ENCODE results near the gene RANGRF.

RANGRF gene

DNA sequence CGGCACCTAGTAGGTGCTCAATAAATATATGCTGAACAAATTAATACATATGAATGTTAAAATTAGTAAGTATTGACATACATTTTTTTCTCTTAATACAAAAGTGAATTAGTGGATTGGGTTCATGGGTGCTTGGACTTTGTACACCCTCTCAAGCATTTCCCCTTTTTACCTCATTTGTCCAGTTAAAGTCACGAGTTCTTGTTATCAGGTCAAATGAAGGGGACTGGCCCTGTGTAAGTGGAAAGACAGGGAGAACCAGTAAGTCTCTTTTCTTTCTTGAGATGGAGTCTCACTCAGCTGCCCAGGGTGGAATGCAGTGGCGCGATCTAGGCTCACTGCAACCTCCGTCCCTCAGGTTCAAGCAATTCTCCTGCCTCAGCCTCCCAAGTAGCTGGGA, 13.7 kb upstream of the RANGRF start:
- DNase-seq, result no peak

DNA sequence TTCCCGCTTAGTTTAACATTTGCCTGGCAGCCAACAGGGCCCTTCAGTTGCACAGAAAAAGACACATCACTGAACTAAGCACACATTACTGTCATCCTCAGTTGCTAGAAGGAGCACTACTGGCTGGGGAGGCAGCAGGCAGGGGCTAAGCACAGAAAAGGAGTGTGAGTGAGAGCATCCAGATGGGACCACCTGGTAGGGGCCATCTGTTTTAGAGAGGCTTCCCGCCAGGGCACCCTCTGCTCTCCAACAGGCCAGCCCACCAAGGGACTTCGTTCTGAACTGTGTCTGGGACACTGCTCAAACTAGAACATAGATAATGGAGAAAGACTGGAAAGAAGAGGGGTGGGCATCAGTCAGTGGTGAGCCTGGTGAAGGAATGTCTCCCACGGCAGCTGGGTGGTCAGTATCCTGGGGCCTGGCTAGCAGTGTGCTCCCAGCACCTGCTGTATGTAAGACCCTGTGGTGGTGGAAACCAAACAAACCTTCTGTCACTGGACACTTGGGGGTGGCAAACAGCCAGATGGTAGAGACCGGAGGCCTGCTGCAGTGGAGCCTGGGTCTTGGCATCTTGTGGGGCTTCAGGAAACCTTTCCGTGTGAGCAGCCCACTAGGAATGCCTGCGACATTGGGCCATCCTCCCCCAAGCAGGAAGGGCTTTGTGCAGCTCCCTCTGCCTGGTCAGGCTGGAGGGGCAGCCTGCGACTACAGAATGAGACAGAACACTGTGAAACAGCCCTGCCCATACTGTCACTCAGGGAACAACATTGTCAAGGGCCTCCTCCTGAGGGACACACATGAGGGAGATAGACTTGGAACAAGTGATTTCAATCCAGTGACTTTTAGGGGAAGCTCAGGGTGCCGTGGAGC, 12.8 kb upstream of the RANGRF start:
- DNase-seq, result peak in 1 of 14 donors; percentile 8

DNA sequence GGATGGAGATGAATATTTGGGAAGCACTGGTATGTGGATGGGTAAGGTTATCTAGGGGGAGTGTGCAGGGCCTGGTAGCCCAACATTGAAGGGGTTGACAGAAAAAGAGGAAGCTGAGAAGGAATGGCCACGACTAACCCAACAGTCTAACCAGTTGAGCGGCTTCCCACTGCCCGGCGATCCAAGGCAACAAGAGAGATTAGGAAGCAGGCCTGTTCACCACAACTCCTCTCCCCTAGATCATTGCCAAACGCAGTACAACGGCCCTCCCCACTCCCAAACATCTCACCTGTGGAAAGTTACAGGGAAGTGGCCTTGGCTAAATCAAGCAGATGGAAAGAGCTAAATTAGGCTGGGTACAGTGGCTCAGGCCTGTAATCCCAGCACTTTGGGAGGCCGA, 11.2 kb upstream of the RANGRF start:
- no peak for DNase-seq

DNA sequence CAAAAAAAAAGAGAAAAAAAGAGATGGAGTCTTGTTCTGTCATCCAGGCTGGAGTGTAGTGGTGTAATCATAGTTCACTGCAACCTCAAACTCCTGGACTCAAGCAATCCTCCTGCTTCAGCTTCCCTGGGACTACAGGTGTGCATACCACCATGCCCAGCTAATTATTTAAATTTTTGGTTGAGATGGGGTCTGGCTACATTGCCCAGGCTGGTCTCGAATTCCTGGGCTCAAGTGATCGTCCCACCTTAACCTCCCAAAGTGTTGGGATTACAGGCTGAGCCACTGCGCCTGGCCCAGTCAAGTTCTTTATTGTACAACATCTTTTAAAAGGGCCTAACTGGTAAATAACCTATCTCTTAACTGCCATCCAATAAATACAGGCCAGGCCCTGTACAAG, 6.1 kb upstream of the RANGRF start:
- no peak for DNase-seq

DNA sequence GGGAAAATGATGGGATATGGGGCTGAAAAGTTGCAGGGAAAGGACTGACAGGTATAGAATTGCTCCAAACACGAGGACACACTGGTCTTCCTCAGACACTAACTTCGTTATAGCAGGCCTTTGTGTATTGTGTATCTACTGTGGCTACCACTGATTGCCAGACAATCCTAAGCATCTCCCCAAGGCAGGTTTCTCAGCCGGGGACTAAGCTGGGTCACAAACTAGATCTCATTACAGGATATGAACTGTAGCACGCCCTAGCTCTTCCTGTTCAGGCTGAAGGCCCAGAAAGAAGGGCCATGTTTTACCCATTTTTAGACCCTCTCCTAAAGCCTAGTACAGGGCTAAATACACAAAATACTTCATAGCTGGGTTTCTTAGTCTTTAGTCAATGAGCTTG, 5.1 kb upstream of the RANGRF start:
- no peak for DNase-seq

DNA sequence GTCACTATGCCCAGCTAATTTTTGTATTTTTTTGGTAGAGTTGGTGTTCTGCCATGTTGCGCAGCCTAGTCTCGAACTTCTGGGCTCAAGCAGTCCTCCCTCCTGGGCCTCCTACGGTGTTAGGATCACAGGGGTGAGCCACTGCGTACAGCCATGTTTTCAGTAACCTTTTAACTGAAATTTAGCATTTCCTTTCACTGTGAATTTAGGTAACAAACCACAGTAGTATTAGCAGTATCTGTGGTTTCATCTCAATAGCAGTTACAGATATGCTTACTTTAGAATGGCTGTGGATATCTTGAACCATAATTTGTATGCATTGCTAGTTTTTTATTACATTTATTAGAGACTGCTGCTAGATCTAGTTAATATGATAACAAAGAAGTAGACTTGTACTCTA, 4.3 kb upstream of the RANGRF start:
- DNase-seq, result no peak

DNA sequence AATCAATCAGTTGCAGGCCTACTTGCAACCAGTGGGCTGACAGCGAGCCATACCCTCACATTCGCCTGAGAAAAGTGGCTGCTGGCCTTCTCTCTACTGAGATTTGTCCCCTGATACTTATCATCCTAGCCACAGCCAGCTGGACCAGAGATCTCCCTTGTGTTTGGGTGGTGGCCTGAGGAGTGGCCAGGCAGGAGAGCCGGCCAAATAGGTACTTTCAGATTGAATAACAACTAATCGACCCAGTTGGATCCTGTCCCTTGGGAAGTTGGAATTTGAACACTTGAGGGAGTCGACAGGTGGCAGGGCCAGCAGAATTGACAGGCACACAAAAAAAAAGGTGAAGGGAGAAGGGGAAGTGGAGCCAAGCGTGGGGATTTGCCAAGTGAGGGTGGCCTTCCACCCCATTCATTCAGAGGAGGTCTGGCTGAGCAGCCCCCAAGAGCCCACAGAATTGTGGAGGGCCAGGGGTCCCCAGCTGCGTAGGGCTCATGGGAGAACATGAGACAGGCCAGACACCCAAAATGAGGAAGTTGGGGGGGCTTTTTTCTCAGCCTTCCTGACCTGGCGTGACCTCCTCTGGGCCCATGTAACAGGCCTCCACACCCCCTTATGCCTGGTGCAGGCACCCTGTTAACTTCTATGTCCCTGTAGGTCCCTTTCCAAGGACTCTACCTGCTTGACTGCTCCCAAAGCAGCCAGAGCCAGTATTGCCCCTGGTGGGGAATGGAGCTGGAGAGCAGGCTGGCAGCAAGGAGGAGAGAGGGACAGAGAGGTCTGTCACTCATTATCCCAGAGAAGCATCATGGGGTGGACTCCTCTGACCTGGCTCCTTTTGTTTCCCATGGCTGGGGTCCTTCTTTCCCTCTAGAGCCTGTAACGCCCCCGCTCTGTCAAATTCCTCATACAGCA, 2.9 kb upstream of the RANGRF start:
- no peak for DNase-seq

DNA sequence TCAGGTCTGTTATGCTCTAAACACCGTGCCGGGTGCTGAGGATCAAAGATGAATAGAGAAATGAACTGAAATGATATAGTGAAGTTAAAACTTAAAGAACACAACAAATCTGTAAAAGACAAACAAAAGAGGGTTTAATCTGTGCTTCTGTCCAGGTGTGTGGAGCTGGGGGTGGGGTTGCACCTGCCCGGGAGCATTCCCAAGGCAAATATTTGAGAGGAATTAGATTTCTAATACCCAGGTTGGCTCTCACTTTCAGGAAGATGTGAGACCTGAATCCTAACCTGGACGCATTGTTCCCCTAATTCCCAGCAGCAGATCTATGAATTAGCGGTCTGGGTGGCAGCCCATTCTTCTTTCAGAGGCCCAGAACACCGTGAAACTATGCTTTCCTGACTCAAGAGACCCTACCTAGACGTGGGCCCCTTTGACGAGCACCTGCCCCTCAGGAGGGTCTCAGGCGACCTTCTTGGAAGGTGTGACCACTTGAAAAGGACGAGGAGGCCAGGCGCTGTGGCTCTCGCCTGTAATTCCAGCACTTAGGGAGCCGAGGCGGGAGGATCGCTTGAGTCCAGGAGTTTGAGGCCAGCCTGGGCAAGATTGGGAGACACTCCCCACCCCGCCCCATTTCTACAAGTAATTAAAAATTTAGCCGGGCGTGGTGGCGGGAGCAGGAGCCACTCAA, 677 bp upstream of the RANGRF start:
- DNase-seq, result no peak

DNA sequence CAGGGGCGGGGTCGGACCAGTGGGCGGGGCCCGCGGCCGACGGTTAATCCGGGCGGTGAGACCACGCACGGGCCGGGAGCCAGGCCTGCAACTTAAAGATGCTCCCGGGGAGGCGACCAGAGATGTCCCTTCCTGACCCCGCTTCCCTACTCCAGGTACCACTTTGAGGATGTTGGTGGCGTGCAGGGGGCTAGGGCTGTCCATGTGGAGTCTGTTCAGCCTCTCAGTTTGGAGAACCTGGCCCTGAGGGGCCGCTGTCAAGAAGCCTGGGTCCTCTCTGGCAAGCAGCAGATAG, 580 bp downstream of the RANGRF start:
- DNase-seq, result no peak

DNA sequence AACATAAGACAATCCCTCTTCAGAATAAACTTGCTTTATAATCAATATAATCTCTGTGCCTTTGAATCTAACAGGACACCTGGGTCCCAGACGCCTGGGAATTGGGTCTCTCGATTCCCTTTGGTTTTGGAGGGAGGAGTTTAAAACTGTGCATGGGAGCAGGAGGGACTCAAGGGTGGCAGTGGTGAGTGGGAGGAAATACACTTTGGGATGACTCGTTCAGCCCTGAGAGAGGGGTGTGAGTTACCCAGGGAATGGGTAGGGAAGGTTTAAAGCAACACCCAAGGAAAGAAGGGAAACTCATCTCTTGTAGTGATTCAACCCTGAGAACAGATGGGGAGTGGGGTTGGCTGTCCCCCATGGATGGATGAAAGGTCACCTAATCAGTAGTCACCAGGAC, 1.6 kb downstream of the RANGRF start:
- no peak for DNase-seq

DNA sequence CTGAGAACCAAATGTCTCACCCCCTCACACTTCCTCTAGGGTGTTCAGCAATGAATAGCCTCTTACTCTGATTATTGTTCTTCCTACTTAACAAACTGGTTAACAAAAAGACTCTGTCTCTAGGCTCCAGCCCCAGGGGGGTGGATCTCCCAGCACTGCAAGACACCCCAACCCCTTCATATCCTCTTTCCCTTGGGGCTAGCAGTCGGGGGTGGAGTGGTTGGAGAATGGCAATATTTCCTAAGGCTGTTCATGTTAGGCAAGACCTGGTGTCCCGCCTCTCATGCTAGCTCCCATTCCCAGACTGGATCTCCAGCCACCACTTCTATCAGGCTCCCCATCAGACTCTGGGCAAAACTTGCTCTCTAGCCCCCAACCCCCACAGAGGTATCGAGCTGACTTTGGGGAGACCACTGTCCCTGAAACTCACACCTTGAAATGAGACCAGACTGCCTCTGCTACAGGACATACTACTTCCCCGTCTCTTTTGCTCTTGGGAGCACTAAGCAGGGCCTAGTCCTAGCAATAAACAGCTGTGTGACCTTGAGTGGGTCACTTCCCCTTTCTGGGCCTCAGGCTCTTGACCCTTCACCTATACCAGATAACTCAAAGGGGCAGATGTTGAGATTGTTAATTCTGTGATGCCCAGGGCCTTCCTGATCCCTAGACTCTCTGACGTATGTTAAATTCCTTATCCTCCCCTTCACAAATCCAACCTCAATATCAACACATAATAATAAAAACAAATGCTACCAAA, 4.3 kb downstream of the RANGRF start:
- no peak for DNase-seq

DNA sequence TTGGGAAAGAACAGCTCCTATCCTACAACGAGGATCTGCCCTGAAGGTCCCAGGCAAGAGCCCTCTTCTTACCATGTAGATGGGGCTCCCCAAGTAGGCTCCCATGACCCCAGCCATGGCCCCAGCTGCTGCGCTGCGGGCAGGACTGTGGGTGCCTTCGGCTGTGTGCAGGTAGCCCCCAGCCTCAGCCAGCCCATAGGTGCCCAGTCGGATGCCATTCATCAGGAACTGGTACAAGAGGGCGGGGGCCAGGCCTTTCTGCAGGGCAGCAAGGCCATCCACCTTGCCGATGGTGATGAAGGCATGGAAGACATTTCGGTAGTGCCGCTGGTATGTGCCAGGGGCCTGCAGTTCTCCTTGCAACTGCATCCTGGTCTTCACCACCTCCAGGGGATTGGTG, 5.9 kb downstream of the RANGRF start:
- DNase-seq, result no peak

DNA sequence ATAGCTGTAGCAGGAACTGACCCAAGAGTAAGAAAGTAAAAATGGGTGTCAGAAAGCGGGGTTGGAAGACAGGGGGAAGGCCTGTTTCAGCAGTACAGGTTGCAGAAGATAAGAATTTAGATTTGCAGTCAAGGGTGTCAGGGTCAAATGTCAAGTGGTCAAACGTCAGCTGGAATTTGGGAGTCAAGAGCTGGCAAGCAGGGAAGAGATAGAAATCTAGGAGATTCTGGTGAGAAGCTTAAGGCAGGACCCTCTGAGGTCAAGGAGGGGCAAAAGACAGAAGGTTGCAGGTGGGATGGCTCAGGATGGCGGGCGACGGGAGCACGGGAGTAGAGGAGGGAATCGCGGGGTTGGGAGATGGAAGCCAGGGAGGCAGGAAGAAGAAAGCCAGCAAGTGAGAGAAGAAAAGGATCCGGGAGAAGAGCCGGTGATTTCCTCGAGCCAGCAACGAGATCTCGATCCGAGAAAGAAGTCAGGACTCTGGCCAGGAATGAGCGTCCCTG, 6.4 kb downstream of the RANGRF start:
- peak in 1 of 14 donors; percentile 78 for DNase-seq

DNA sequence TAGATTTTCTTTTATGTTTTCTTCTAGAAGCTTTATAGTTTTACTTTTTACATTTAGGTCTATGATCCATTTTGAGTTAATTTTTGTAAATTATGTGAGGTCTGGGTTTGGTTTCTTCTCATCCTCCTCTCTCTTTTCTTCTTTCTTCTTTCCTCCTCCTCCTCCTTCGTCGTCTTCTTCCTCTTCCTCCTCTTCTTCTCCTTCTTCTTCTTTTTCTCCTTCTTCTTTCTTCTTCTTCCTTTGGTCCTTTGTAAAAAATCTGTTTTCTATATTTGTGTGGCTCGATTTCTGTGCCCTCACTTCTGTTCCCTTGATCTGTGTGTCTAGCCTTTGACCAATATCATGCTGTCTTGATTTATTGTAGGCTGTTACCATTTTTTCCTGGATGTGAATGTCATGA, 11.8 kb downstream of the RANGRF start:
- DNase-seq, result no peak

DNA sequence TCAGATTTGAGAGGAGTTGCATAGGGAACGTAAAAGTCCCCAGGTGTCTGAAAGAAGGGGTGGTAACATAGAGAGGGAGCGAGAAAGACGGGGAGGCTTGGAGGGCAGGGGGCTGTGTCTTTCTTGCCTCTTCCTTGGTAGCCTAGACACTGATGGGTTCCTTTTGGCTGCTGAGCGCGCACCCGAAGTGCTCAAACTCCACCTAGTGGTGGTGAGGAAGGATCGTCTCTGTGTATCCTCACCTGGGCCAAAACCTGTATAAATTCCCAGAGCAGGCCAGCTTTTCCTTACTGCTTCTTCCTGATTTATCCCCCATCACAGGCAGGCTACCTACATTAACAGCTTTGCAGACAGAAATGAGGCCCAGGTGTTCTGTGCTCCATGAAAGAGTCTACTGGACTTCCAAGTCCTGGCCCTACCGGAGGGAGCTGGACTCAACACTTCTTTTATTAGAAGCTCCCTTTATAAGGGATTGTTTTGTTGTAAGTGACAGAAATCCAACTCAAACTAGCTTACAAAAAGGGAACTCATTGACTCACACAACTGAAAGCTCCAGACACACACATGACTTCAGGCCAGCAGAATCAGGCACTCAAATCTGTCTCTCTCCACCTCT, 12.3 kb downstream of the RANGRF start:
- peak in 11 of 14 donors; percentile 8 to 65 (median 16) for DNase-seq

DNA sequence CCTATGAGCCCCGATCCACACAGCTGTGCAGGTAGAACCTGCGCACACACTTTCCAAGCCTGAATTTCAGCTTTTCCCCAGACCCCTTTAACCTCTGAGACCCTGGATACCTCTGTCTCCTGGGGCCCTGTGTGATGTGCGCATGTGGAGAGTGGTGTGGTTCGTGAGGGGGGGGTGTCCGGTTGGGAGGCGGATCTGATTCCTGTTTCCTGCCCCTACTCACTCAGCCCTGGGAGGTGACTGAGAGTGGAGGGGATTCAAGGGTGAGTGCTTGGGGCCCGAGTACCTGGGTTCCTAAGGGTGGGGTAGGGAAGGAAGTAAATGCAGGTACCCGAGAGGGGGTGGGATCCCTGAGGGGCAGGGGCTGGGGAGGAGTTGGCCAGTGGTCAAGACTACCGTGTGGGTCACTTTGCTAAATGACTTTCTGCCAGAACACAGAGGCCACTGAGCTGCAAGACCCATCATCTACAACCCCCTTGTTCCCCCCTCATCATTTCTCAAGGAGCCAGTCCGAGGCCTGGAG, 22.2 kb downstream of the RANGRF start:
- no peak for DNase-seq

DNA sequence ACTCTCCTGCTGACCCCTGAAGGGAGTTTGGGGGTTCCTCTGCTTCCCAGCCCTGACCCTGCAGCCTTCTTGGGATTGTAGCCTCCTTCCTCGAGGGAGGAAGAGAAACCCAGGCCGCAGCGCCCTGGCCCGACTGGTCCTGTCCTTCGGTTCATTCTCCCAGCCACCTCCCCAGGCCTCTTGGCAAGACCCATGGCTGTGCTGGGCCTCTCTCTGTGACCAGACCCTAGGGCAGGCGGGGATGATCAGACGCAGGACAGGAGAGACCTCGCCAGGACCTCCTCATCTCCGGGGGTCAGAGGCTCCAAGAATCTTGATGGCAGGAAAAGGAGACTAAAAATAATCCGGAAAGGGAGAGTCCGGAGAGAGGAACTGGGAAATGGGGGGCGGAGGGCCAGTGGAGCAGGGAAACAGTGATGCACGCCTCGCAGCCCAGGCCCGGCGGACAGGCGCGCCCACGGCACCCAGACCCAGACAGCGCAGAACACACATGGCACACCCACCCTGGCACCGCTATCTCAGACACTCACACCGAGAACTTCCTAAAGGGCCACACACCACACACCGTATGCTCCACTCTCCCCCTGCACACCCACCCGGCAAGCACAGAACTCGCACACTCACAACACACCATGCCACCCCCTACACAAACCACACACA, 22.8 kb downstream of the RANGRF start:
- no peak for DNase-seq

DNA sequence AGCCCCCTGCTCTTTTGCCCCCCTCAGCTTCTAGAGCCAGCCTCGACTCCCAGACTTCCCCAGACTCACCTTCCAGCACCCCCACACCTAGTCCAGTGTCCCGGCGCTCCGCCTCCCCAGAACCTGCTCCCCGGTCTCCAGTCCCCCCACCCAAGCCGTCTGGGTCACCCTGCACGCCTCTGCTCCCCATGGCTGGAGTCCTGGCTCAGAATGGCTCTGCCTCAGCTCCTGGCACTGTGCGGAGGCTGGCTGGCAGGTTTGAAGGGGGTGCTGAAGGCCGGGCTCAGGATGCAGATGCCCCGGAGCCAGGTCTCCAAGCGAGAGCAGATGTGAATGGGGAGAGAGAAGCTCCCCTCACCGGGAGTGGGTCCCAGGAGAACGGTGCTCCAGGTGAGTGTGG, 23.8 kb downstream of the RANGRF start:
- no peak for DNase-seq

DNA sequence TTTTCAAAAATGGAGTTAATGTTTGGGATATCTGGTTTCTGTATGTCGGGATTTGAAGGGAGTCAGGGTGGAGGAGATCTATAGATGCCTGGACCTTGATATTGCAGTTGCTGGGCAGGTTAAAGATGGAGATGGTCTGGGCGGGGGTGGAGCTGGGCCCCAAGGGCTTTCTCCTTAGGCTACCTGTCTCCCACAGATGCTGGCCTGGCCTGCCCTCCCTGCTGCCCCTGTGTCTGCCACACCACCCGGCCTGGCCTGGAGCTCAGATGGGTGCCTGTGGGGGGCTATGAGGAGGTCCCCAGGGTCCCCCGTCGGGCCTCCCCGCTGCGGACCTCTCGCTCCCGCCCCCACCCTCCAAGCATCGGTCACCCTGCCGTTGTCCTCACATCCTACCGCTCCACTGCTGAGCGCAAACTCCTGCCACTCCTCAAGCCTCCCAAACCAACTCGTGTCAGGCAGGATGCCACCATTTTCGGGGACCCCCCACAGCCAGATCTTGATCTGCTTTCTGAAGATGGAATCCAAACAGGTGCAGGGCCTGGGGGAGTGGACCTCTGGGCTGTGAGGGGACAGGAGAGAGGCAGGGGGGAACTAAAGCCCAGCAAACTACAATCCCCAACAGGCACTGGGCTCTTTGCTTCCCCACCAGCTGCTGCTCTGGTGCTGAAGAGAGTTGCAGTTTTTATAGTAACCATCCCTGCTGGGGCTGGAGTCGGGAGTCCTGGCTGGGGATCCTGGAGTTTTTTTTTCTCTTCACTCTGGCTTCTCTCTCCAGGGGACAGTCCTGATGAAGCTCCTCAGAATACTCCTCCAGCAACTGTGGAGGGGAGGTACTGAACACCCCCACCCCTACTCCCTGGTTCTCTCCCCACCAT, 24.5 kb downstream of the RANGRF start:
- no peak for DNase-seq

Measured in C1 segment of cervical spinal cord (tissue), 14 donors.